HG03469 (cell line): Measurements from ENCODE around the gene FOXO3.

Experiments used
- ATAC-seq: cut with Tn5 transposase; IDR thresholded peaks from one replicate; pipeline ENCODE4 v1.9.1; 2021; ENCODE audit warnings: mild to moderate bottlenecking, moderate library complexity, moderate number of reproducible peaks; ENCODE audit not compliant: unreplicated experiment

The FOXO3 gene

GRCh38 chr6:108594151-108594550 is 33.4 kb downstream of the FOXO3 start:
- ATAC-seq = no peak

- ATAC-seq = no peak
Measured at GRCh38 chr6:108594640-108595039, 33.9 kb downstream of the FOXO3 start.

- ATAC-seq = no peak
Measured at GRCh38 chr6:108596956-108597355, 36.2 kb downstream of the FOXO3 start.

- no peak for ATAC-seq
Measured at GRCh38 chr6:108597572-108598304, 37.0 kb downstream of the FOXO3 start.

GRCh38 chr6:108598305-108598863 is 37.7 kb downstream of the FOXO3 start:
- peak; percentile 79 for ATAC-seq

GRCh38 chr6:108604156-108604555 is 43.4 kb downstream of the FOXO3 start:
- no peak for ATAC-seq

- no peak for ATAC-seq
Measured at GRCh38 chr6:108606250-108606690, 45.6 kb downstream of the FOXO3 start.

GRCh38 chr6:108608453-108609275 is 47.9 kb downstream of the FOXO3 start:
- no peak for ATAC-seq

GRCh38 chr6:108609276-108609769 is 48.6 kb downstream of the FOXO3 start:
- no peak for ATAC-seq

- no peak for ATAC-seq
Measured at GRCh38 chr6:108610270-108610839, 49.6 kb downstream of the FOXO3 start.

- ATAC-seq = no peak
Measured at GRCh38 chr6:108610957-108611586, 50.4 kb downstream of the FOXO3 start.

- no peak for ATAC-seq
Measured at GRCh38 chr6:108612852-108613251, 52.1 kb downstream of the FOXO3 start.

GRCh38 chr6:108616544-108616943 is 55.8 kb downstream of the FOXO3 start:
- ATAC-seq = no peak

- ATAC-seq = no peak
Measured at GRCh38 chr6:108616973-108617372, 56.3 kb downstream of the FOXO3 start.

GRCh38 chr6:108618623-108619152 is 58.0 kb downstream of the FOXO3 start:
- ATAC-seq = no peak

- ATAC-seq = no peak
Measured at GRCh38 chr6:108619431-108620197, 58.9 kb downstream of the FOXO3 start.

- ATAC-seq = no peak
Measured at GRCh38 chr6:108621117-108621516, 60.4 kb downstream of the FOXO3 start.

- ATAC-seq = no peak
Measured at GRCh38 chr6:108622641-108623298, 62.1 kb downstream of the FOXO3 start.

GRCh38 chr6:108623995-108624394 is 63.3 kb downstream of the FOXO3 start:
- ATAC-seq = no peak
